NCI-H446 (cell line): ENCODE data around the gene ITPKB.
A peak's percentile ranks its signal among the peaks of the same experiment; 100 is the strongest.
"Not testable (repeated sequence)": the region's sequence is repeated elsewhere in the genome, so short reads cannot be mapped to it uniquely, and the experiment has no call there.

ENCODE experiments used
- DNase-seq, 2 experiments: peaks; one replicate each; lab custom pipeline; 2025; lab: John Stamatoyannopoulos, UW

ITPKB gene

DNA sequence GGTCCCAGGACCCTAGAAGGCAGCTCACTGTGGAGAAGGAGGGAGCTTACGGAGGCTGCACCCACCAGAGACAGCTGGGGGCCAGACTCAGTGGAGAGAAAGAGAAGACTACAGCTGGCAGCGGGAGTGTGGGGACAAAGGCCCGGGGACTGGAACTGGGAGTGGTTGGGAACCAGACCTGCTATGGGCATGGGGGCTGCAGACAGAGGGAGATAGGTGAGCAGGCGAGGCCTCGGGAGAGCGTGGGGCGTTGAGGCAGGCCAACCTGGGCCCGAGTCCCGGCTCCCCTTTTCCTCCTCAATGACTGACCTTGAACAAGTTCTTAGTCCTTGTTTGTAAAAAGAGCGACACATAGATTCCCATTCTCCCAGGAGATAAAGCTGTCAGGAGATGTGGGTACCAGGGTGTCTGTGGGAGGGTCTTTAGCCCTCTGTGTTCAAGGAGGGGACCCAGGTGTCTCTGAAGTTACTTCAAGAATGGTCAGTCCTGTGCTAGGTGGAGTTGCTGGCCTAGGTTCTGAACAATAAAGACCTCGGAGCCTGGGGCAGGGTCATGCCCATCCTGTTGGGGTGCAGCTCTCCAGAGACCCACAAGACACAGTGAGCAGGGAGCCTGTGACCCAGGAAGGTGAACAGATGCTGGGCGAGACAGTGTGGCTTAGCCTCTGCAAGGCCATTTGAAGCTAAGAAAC is 87.9 kb downstream of the ITPKB start:
- no peak for DNase-seq

DNA sequence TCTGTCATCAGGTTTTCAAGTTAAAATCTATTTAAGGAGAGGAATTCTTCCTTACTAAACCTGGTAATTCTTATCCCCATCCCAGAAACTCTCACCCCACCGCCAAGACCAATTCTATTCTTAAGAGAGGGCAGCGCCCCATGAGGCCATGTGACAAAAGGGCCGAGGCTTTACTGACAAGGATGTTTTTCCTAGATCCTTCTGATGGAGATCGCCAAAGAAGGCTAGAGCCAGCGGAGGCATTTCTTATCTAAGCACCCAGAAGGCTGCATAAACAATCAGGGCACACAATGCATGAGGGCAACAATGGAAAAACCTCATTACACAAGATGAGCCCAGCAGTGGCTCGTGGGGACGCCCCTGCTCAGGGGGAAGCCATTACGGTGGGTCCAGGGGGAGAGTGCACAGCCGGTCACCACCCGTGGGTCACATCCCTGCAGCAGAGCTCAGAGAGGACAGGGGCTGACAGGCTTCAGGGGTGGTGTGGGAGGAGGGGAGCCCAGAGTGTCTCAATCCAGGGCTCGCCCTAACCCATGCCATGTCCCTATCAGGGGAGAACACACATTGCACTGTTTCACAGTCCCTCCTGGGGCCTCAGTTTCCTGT is 88.7 kb downstream of the ITPKB start:
- DNase-seq, result no peak

DNA sequence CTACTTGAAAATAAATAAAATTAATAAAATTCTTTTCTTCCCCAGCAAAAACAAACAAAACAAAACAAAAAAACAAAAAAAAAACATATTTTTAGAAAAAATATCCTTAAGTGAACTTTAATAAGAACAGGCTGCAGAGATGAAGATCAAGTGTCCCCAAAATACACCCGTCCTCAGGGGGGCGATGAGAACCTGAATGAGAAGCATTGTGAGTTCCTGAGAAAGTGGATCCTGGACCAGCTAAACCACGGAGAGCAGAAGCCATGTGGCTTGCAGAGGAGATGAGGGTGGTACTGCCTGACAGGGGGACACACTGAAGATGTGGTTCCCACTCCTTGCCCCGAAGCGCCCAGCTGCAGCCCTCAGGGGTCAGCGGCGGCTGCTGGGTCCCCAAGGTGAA is 89.3 kb downstream of the ITPKB start:
- peak in 1 of 2 experiments; percentile 43 for DNase-seq

DNA sequence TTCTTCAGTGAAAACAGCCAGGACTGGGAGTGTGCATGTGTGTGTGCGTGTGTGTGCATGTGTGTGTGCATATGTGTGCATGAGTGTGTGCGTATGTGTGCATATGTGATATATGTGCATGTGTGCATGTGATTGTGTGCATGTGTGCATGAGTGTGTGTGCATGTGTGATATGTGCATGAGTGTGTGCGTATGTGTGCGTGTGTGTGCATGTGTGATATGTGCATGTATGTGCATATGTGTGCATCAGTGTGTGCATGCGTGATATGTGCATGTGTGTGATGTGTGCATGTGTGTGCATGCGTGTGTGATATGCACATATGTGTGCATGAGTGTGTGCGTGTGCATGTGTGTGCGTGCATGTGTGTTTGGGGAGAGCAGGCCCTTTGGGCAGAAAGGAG is 89.8 kb downstream of the ITPKB start:
- no peak for DNase-seq

DNA sequence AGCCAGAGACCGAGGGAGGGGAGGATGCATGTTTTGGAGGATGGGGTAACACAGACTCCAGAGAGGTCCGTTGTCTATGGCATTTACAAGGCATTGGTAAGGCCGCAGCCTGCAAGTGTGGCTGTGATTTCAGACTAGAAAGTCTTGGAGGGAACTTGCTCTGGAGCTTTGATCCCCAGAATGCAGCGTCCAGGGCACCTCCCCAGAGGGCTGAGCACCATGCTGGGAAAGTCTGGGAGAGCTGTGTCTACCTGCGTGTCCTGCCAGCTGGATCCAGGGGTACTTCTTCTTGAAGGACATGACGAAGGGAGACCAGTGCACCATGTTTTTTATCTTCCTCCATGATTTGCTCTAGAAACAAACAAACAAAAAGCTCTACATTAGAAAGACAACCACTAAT is 90.7 kb downstream of the ITPKB start:
- no peak for DNase-seq

DNA sequence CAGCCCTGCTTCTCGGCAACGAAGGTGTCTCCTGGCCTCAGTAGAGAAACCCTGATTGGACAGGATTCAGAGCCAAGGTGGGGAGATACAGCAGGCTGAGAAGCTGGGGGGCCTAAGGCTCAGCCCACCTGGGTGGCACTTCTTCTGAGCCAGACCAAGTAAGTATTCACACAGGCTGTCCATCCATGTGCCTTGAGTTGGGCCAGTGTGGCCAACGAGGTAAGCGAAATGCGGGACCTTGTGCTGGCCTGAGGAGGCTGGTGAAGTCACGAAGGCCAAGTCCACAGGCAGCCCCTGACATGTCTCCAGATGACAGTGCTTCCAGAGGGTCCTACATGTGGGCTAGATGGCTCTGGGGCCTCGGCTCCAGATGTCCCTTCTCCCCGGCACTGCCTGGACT is 91.4 kb downstream of the ITPKB start:
- no peak for DNase-seq

DNA sequence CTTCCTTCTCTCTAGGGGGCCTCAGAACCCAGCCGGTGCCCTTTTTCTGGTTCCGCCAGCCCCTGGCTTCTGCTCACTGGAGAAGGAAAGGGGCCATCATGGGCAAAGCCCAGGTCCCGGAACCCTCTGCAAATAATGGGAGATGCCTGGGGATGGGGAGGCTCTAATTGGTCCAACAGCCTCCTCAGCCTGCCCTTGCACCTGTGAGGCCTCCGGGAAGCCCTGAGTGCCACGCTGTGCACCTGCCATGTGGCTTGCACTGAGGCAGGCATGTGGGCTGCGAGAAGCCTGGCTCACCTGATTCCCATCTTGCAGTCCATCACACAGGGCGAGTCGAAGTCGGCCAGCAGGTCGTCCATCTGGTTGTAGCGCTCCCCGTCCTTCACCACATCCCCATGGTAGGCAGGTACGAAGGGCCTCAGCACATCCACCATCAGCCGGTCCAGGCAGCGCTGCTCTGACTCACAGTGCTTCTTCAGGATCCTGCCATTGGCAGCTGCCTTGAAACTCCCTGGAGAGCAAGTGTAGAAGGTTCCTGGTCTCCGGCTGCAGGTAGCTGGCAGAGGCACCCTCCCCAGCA is 92.1 kb downstream of the ITPKB start:
- no peak for DNase-seq

DNA sequence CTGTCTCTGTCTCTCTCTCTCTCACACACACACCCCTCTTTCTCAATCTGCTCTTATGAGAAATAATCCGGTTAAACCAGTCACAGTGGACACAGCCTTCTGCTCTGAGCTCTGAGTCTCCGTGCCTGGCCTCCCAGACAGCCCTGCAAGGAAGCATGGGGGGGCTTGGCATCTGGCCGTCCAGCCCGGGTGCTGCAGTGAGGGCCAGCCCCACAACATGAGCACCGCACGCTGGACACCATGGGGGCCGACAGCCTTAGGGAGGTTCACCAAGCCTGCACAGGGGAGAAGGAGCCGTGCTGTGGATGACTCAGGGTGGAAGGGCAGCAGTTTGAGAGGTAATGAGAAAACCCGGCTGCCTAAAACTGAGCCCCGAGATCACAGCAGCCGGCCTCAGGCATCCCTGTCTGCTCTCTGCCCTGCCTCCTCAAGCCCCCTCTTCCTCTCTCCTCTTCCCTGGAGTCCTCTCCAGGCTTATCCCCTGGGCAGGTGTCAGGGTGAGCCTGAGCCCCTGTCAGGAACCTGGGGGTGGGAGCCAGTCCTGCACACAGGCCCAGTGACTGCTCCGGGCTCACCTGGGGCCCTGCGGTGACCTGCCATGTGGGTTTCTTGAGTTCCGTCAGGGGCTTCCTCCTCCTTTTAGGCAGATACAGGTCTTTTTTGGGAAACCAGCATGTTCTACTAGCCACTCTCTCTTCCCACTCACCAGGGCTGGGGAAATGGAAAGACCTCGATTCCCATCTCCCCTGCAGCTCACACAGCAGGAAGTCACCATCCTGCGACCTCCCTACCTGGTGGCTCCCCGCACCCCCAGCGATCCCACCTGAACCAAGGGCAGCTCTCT is 92.8 kb downstream of the ITPKB start:
- no peak for DNase-seq

DNA sequence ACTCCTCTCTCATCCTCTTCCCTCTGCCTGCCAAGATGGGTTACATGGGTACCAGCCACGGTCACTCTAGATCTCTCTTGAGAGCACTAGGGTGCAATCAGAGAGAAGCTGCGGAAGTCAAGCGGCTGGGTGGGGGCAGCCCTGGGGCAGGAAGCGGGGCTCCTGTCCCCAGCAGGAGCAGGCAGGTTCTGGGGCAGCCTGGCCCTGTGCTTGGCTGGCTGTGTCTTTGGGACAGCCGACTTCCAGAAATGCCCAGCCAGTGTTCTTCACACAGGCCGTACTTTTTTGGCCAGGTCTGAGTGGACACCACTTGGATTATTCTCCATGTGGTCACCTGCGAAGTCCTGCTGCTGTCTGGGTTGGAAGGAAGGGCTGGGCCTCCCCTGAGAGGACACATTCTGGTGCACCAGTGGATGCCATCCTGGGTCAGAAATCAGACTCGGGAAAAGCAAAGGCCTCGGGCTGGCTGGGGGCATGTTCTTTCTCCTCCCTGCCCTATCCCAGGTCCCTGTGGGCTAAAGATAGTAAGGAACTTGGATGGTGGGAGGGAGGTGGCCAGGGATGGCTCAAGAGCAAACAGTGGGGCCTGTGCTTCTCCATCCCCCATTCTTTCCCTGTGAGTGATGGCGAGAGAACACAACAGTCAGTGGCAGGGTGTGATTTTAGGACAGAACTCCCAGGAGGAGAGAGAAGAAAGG is 93.7 kb downstream of the ITPKB start:
- DNase-seq, result no peak

DNA sequence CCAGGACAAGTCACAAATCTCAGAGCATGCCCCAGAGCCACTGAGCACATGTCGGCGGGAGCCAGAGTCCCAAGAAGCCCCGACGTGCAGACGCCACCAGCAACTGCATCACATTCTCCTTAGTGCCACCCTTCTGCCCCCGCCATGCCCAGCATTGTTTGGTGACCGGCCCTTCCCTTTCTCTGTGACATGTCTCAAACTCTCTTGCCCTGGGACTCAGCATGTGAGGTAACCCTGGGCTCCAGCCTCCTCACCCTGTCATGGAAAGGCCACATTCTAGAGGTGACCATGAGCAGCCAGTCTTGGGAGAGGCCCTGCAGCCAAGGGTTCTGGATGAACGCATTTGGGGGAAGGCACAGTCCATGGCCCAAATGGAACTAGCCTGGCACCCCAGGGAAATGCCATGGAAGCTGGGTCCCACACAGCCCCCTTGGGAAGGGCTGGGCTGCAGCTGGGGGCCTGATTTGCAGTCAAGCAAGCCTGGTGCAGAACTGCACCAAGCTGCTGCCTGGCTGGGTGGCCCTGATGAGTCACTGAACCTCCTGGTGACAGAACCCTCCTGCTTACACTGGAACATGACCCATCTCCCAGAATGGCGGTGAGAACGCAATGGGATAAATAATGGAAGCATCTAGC is 94.4 kb downstream of the ITPKB start:
- DNase-seq, result no peak

DNA sequence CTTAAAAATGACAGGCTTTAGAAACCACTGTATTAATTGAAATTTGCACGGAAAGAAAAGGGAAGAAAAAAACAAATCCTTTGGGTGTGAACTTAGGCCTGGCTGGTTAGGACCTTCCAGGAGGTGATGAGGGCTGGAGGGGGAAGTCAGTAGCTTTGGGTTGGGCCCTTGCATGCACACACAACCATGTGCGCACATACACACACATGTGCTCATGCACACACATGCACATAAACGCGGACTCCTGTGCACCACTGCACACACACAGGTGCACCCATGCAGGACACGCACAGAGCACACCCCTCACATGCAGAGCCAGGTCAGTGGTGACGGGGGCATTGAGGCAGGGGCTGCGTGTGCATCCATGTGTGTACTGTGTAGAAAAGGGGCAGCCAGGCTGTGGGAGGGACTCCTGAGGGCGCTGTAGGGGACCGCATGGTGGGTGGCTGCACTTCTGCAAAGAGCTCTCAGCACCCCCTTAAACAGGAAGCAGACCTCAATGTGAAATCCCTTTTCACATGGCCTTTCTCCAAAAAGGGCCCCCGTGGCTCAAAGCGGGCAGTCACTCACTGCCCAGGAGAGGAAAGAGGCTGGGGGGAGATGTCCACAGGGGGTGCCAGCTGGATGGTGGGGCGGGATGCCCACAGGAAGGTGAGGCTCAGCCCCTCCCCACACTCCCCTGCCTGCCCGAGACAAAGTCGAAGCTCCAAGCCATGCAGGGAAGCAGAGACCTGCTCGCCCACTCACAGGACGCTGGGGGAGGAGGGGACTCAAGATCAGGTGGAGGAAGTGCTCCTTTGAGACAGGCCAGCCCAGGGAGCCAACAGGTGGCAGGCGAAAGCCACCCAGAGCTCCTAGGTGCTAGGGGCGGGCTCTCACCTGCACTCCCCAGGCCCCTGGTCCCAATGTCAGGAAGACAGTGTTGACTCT is 95.2 kb downstream of the ITPKB start:
- no peak for DNase-seq

DNA sequence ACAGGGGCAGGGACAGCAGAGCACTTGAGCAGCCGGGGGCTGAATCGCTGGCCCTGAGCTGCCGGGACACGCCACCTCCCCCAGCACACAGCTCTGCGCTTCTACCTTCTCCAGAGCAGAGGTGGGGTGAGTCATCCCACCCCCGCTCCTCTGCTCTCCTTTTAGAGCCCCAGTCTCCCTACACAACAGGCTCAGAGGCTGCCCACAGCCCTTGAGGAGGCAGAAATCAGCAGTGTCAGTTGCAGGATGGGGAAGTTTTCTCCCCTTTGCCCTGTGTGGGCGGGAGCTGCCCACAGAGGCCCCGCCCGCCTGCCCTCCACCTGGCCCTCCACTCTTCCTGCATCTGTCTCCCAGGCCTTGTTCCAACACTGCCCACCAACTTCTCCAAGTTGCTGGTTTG is 95.9 kb downstream of the ITPKB start:
- DNase-seq, result no peak

DNA sequence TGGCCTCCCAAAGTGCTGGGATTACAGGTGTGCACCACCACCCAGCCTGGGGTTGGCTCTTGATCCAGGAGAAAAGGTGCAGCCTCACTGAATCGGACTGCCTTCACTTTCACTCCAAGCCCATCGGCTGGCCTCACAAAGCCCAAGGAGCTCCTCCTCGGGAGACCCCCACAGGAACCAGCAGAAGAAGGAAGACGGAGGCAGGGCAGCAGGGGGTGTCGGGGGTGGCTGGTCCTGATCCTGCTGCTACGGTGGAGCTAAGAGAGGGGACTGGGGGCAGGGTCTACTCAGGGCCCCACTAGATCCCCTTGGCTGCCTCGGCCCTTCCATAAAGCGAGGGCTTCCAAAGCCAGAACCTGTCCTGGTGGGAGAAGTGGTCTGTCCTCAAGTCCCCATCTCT is 96.7 kb downstream of the ITPKB start:
- DNase-seq, result no peak

DNA sequence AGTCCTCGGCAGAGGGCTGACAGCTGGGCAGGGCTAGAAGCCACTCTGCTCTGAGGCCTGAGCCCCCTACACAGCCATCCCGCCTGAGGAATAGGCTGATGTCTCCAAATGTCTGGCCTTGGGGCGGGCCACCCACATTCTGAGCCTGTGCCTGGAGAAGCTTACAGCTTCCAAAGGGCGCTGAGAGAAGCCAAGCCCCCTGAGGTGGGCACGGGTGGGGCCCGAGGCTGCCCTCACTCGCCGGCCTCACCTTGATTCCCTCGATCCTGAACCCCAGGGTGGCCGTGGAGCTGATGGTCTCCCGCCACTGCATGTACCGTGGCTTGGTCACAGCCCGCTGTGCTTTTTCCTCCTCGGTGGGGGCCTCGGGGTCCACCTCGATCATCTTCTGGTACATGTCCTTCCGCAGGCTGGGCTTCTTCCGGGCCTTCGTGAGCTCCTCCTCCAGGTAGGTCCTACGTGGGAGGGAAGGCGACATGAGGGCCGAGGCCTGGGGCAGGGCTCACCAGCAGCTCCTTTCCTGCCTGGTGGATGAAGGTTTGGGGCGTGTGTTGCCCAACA is 97.3 kb downstream of the ITPKB start:
- DNase-seq, result no peak

DNA sequence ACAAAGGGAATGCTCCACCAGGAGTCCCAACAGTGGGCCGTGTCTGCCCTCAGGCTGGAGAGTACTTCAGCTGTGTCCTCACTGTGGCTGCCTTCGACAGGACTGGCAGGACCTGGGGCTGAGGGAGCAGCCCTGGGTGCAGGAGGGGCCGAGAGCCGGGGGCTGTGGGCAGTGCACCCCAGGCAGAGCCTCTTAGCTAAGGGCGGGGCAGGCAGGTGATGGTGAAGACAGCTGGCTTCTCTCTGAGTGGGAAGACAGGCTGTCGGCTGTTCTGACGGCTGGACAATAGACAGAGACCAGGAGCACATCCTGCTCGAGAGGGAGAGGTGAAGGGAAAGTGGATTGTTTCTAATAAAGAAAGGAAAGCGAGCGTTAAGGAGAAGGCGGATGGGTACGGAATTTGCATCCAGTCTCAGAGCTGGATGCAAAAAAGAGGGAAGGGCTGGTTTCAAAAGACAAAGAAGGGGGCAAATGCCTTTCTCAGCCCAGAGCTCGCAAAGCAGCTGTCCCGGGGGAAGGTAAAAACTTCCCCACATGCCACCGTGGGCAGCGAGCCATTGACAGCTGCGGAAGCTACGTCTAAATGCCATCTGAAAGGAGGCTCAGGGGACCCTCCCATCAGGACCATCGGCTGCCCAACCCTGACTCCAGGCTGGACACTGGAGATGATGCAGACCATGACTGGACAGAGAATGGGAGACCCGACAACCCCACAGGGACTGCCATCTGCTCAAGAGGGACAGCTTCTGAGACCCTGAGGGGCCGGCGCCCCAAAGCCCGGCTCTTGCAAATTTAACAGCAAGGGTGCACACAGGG is 98.6 kb downstream of the ITPKB start:
- peak in 1 of 2 experiments; percentile 42 for DNase-seq

DNA sequence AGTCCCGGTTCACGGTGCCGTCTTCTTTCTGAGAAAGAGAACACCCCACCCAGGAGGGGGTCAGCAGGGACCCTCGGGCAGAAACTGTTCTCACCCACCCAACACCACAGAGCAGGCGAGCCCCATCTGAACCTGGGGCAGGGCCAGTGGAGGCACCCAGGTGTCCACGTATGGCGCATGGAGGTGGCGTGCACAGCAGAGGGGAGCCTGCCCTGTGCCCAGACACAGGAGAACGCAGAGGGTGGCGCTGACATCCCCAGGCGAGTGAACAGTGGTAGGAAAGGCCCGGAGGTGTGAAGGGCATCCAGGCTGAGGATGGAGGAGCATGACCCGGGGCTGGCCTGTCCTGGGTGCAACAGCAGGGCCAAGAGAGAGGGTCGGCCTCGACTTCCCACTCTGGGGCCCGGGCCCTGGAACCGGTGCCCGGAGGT is 99.4 kb downstream of the ITPKB start:
- DNase-seq, result no peak

DNA sequence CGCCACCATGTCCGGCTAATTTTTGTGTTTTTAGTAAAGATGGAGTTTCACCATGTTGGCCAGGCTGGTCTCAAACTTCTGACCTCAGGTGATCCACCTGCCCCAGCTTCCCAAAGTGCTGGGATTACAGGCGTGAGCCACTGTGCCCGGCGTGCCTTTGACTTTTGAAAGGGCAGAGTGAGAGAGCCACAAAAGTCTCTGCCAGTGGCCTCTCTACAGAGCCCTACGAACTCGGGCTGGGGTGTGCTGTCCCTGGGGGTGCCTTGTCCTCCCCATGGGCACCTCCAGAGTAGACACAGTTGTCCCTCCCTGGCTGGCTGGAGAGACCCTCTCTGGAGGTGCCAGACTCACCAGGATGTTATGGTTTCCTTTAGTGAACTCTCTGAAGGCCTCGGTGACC is 99.9 kb downstream of the ITPKB start:
- DNase-seq, result not testable (repeated sequence)

DNA sequence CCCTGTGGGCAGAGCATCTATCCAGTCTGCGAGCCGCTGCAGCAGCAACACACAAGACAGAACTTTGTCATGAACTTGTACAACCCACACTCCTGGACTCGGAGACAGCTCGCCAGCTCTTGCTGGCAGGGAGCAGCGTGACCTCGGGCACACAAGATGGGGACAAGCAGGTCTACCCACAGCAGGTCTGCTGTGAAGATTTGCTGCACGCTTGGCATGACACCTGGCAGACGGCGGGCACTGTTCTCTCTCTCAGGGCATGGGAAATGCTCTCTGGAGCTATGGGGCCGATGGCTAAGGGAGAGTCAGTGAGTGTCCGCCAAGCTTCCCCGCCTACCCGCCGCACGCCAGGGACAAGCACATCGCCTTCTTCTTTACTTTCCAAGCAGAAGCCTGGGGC is 100.5 kb downstream of the ITPKB start:
- no peak for DNase-seq

DNA sequence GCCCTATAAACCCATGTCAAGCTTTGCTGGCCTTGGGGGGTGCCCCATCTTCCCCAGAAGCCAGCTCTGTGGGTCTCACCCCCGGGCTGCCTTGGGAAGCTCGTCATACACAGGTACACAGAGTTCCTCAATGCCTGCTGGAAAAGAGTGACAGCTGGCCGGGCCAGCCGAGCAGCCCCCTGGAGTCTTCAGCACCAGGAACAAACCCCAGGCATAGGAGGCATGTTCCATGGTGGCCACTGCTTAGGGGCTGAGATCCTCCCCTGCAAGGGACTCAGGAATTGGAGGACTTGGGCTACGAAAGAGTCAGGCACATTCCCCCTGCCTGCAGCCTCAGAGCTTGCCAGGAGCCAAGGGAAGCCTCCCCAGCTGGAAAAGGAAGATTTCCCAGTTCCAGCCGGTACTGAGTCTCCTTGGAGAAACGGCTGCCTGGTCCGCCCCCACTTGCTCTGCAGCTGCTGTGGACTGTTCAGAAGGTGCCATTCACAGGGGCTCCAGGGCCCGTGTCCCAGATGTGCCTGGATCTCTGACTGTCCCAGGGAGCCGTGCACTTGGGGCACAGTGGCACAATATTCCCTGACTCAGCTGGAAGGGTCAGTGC is 101.0 kb downstream of the ITPKB start:
- DNase-seq, result no peak
